Thymus (tissue), 11 donors: Measurements from ENCODE around the gene XYLB. TPM values are rescaled to one million over a fixed set of nuclear protein-coding genes. Genes with fewer than 3 reads are reported as not detected.
"Not testable (repeated sequence)": the region's sequence is repeated elsewhere in the genome, so short reads cannot be mapped to it uniquely, and the experiment has no call there.

Source experiments
- DNase-seq, 9 donors: peaks; one replicate each; pipeline ENCODE4 v3.0.0-alpha.2; 2013; ENCODE audit warnings: low spot score in 9 of 9, low read depth in 6 of 9, missing footprints in 1 of 9
- H3K27ac ChIP-seq, 2 donors: one replicate each; pipeline ENCODE4 v1.5.1; 2013; ENCODE audit warnings: control low read depth in 1 of 2, low read depth in 1 of 2, low read length in 1 of 2, mild to moderate bottlenecking in 1 of 2, moderate library complexity in 1 of 2
- H3K27me3 ChIP-seq, 2 donors: one replicate each; pipeline ENCODE4 v1.5.1; 2013; ENCODE audit warnings: low read length in 1 of 2; ENCODE audit not compliant: control insufficient read depth in 2 of 2, insufficient read depth in 1 of 2
- H3K36me3 ChIP-seq, 2 donors: one replicate each; pipeline ENCODE4 v1.5.1; 2013; ENCODE audit warnings: low read length in 1 of 2, mild to moderate bottlenecking in 1 of 2, moderate library complexity in 1 of 2; ENCODE audit not compliant: control insufficient read depth in 2 of 2, insufficient read depth in 2 of 2
- H3K4me1 ChIP-seq, 2 donors: one replicate each; pipeline ENCODE4 v1.5.1; 2013; ENCODE audit warnings: low read length in 2 of 2; ENCODE audit not compliant: control insufficient read depth in 2 of 2, insufficient read depth in 2 of 2
- H3K4me3 ChIP-seq, 2 donors: one replicate each; pipeline ENCODE4 v1.5.1; 2013; ENCODE audit warnings: low read length in 2 of 2, control low read depth in 1 of 2, mild to moderate bottlenecking in 1 of 2
- H3K9me3 ChIP-seq, 2 donors: one replicate each; pipeline ENCODE4 v1.5.1; 2013; ENCODE audit warnings: low read length in 1 of 2, mild to moderate bottlenecking in 1 of 2; ENCODE audit not compliant: control insufficient read depth in 2 of 2, insufficient read depth in 1 of 2
- WGBS: extraction: QIAGEN DNeasy Blood & Tissue Kit; methylation state at CpG from one replicate; pipeline ENCODE4 v1.1.7; 2013; 5-methylcytosine and 5-hydroxymethylcytosine counted together
- polyA plus RNA-seq: library from polyadenylated mRNA; stranded (reverse); fragments of 200-250 nt; gene quantifications from one replicate; pipeline ENCODE4 v1.2.3, GENCODE V29; 2013
- total RNA-seq: library from RNA; stranded (reverse); fragments of 120-200 nt; gene quantifications from one replicate; pipeline ENCODE4 v1.2.4, GENCODE V29; 2013
- donor health status: healthy.

XYLB gene
- total and polyA plus RNA-seq, 2 donors: 0.43 to 2.2 TPM

GRCh38 chr3:38318766-38319671 is 27.6 kb upstream of the XYLB start:
- H3K27me3 ChIP-seq: no peaks in the 10 kb centered on the region
- H3K36me3 ChIP-seq: no peaks in the 10 kb centered on the region
- no peak overlapping the region for H3K4me3 ChIP-seq
- WGBS: 97% methylated on average over 8 of the region's 8 CpGs
- no peak for DNase-seq
- H3K9me3 ChIP-seq: no peaks in the 10 kb centered on the region
- H3K27ac ChIP-seq: no peak overlapping the region
- H3K4me1 ChIP-seq: no peaks in the 10 kb centered on the region

DNA sequence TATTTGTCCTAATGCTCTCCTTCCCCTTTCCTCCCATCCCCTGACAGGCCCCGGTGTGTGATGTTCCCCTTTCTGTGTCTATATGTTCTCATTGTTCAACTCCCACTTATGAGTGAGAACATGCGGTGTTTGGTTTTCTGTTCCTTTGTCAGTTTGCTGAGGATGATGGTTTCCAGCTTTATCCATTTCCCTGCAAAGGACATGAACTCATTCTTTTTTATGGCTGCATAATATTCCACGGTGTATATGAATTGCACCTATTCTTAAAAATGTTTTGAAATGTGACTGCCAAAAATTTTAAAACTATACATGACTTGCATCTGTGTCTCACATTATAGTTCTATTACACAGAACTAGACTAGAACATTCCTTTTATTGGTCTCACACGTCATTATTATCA is 25.9 kb upstream of the XYLB start:
- DNase-seq, H3K36me3 ChIP-seq, H3K27ac ChIP-seq, H3K27me3 ChIP-seq, H3K4me1 ChIP-seq, H3K4me3 ChIP-seq, H3K9me3 ChIP-seq: not testable (repeated sequence)
- 96% methylated on average over 4 of the region's 4 CpGs for WGBS

GRCh38 chr3:38323060-38323459 is 23.5 kb upstream of the XYLB start:
- Histone ChIP-seq H3K27me3 (no peaks in the 10 kb centered on the region), H3K9me3 (no peaks in the 10 kb centered on the region), H3K4me3 (no peak overlapping the region), H3K4me1 (no peaks in the 10 kb centered on the region), H3K27ac (no peak overlapping the region), H3K36me3 (no peaks in the 10 kb centered on the region)
- 98% methylated on average over 1 of the region's 1 CpG for WGBS
- no peak for DNase-seq

DNA sequence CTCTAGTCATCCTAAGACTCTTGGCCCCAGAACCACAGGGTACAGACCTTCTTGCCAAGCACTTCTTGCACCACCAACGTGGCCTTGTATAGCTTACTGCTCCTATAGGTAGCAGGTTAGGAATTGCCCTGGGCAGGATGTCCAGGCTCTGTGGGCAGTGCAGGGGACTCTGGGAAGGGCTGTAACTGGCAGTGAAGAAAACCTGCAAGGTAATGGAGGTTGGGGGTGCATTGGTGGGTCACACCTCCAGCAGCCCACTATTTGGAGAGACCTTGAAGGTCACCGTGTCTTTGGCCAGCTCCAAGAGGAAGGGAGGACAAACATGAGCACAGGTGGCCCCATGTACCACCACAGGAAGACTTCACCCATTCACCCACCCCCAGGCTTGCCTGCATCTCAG is 21.3 kb upstream of the XYLB start:
- H3K4me1 ChIP-seq: no peaks in the 10 kb centered on the region
- no peak for DNase-seq

DNA sequence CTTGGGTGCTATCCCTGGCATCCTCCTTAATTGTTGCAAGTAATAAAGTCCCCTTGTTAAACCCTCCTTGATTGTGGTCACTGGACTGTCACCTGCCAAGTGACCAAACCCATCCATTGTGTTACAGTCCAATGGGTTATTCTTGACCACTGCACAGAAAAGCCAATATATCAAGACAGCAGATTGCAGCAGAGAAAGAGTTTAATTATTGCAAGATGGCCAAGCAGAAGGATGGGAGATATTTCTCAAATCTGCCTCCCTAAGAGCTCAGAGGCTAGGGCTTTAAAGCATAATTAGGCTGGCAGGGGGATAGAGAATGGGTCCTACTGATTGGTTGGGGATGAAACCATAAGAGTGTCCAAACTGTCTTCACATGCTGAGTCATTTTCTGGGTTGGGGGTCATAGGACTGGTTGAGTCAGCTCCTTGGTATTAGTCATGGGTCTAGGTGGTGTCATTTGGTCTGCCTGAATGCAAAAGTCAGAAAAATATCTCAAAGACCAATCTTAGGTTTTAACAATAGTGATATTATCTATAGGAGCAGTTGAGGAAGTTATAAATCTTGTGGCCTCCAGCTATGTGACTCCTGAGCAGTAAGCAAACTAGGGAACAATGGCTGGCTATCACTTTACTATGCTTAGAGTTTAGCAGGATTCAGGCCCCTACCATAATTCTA is 19.1 kb upstream of the XYLB start:
- Histone ChIP-seq H3K4me3 (no peak overlapping the region), H3K27me3 (no peaks in the 10 kb centered on the region), H3K9me3 (no peaks in the 10 kb centered on the region), H3K4me1 (no peaks in the 10 kb centered on the region), H3K27ac (no peak overlapping the region), H3K36me3 (no peaks in the 10 kb centered on the region)
- DNase-seq: no peak

More for the DNA sequence above, 21.3 kb upstream of the XYLB start:
- H3K4me3 ChIP-seq: no peak overlapping the region
- H3K9me3 ChIP-seq: no peaks in the 10 kb centered on the region
- H3K27ac ChIP-seq: no peak overlapping the region
- H3K36me3 ChIP-seq: no peaks in the 10 kb centered on the region
- WGBS: 92% methylated on average over 2 of the region's 2 CpGs
- no peaks in the 10 kb centered on the region for H3K27me3 ChIP-seq

- H3K4me1 ChIP-seq: no peaks in the 10 kb centered on the region
- no peak for DNase-seq
- WGBS: 94% methylated on average over 4 of the region's 4 CpGs
- H3K9me3 ChIP-seq: no peaks in the 10 kb centered on the region
- no peaks in the 10 kb centered on the region for H3K27me3 ChIP-seq
- H3K4me3 ChIP-seq: no peak overlapping the region
- no peaks in the 10 kb centered on the region for H3K36me3 ChIP-seq
- H3K27ac ChIP-seq: no peak overlapping the region
Observed at GRCh38 chr3:38331257-38332022, 15.1 kb upstream of the XYLB start.

DNA sequence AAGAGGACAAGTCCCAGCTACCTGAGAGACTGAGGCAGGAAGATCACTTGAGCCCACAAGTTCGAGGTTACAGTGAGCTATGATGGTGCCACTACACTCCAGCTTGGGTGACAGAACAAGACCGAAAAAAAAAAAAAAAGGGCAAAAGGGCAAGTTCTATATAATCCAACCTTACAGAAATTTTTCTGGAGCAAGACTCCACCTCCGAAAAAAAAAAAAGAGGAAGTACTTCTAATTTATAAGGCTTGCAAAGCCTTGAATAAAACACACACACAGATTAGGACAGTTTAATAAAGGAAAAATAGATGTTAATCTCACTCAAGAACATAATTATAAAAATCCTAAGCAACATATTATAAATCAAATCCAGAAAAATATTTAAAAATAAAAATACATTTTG is 14.4 kb upstream of the XYLB start:
- 17% methylated on average over 3 of the region's 3 CpGs for WGBS
- DNase-seq: no peak
- no peak overlapping the region for H3K27ac ChIP-seq
- H3K4me1 ChIP-seq: no peaks in the 10 kb centered on the region
- H3K27me3 ChIP-seq: no peaks in the 10 kb centered on the region
- no peak overlapping the region for H3K4me3 ChIP-seq
- H3K9me3 ChIP-seq: no peaks in the 10 kb centered on the region
- H3K36me3 ChIP-seq: no peaks in the 10 kb centered on the region

GRCh38 chr3:38334142-38335055 is 12.2 kb upstream of the XYLB start:
- 93% methylated on average over 5 of the region's 5 CpGs for WGBS
- Histone ChIP-seq H3K4me3 (no peak overlapping the region), H3K27me3 (no peaks in the 10 kb centered on the region), H3K27ac (no peak overlapping the region), H3K9me3 (no peaks in the 10 kb centered on the region), H3K36me3 (no peaks in the 10 kb centered on the region), H3K4me1 (no peaks in the 10 kb centered on the region)
- no peak for DNase-seq
